Measurements from ENCODE around the gene PSAPL1. TPM values are rescaled to one million over a fixed set of nuclear protein-coding genes. Genes with fewer than 3 reads are reported as not detected.

Gene PSAPL1
- total RNA-seq, 4 donors from 2014 or later: not detected

- no peaks in the 10 kb centered on the region for H3K36me3 ChIP-seq
- H3K27me3 ChIP-seq: no peaks in the 10 kb centered on the region
- no peak overlapping the region for H3K4me3 ChIP-seq
- DNase-seq (ENCODE audit: extremely low spot score): no peak
- intact Hi-C loops (cut with DNase I): no loop called here
- no peaks in the 10 kb centered on the region for H3K9me3 ChIP-seq
- 89% methylated on average over 18 of the region's 27 CpGs for WGBS
- peaks cover 3 to 45% (median 17%) of the 10 kb centered on the region in 4 donors for H3K4me1 ChIP-seq
- TF ChIP-seq CTCF (IDR thresholded peaks at IDR 0.05) (no peak), EP300 (IDR thresholded peaks at IDR 0.05) (no peak), POLR2AphosphoS5 (IDR thresholded peaks at IDR 0.05) (no peak), POLR2A (IDR thresholded peaks at IDR 0.05; ENCODE audit: low read depth) (no peak)
- H3K27ac ChIP-seq (replicated peaks in 1 of 4): no peak overlapping the region
Observed at GRCh38 chr4:7431696-7432530, 2.8 kb downstream of the PSAPL1 start.

DNA sequence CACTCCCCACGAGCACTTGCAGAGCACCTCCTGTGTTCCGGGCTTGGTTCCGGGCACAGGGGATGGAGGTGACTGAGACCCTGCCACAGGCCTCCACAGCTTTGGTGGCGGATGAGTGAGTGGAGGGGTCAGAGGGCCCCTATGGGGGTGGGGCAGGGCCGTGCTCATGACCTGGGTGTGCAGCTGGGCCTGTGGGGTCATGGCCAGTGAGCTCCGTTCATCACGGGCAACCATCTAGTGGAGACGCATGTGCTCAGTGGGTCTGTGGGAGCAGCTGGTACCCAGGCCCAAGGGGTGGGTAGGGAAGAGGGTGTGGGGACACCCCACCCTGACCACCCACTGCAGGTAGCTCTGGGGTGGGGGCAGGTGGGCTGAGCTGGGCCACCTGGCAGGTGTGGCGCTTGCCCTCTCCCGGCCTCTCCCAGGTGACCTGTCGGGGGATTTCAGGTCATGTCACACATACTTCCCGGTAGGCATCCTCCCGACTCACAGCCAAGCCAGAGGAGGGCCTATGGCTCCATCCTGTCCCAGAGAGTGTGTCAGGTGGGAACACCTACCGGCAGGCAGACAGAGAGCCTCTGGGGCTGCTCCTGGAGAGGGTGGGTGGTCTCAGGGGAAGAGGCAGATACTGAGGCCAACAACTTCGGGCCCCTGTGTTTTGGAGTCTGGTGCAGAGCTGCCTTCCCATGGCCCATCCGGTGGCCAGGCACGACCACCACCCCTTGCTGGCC lies 3.6 kb downstream of the PSAPL1 start:
- Histone ChIP-seq H3K4me3 (no peak overlapping the region), H3K4me1 (peaks cover 3 to 46% (median 18%) of the 10 kb centered on the region in 4 donors), H3K27me3 (no peaks in the 10 kb centered on the region), H3K36me3 (no peaks in the 10 kb centered on the region), H3K9me3 (no peaks in the 10 kb centered on the region), H3K27ac (replicated peaks in 1 of 4) (no peak overlapping the region)
- DNase-seq (ENCODE audit: extremely low spot score): no peak
- WGBS: 83% methylated on average over 6 of the region's 17 CpGs
- TF ChIP-seq POLR2A (IDR thresholded peaks at IDR 0.05; ENCODE audit: low read depth) (no peak), POLR2AphosphoS5 (IDR thresholded peaks at IDR 0.05) (no peak), EP300 (IDR thresholded peaks at IDR 0.05) (no peak), CTCF (IDR thresholded peaks at IDR 0.05) (no peak)
- intact Hi-C loops (cut with DNase I): no loop called here

DNA sequence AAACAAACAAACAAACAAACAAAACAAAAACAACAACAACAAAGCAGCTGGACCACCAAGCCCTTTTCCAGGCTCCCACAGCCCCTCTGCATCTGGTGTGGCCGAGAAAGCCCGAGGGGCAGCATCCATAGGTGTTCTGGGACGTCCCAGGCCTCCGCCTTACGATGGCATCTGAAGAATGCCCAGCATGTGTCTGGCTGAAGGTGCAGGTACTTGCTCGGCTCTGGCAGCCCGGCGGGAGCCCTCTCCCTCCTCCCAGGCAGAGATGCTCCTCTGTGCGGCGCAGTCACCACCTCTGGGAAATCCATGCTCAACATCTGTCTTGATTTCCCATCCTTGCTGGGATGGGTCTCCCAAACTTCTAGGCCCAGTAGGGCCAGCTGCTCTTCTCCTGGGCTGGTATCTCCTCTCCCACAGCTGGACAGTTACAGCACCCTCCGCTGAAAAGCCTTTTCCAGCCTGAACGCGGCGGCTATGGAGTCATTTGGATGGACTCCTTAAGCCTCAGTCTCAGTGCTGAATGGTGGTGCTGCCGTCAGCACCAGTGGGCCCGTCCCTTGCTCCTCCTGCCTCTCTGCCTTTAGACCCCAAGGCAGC lies 4.3 kb downstream of the PSAPL1 start:
- TF ChIP-seq EP300 (IDR thresholded peaks at IDR 0.05): no peak
- TF ChIP-seq POLR2A (IDR thresholded peaks at IDR 0.05; ENCODE audit: low read depth): no peak
- no peak for TF ChIP-seq CTCF (IDR thresholded peaks at IDR 0.05)
- TF ChIP-seq POLR2AphosphoS5 (IDR thresholded peaks at IDR 0.05): no peak
- H3K27me3 ChIP-seq: no peaks in the 10 kb centered on the region
- no peaks in the 10 kb centered on the region for H3K9me3 ChIP-seq
- peaks cover 3 to 41% (median 18%) of the 10 kb centered on the region in 4 donors for H3K4me1 ChIP-seq
- intact Hi-C loops (cut with DNase I): no loop called here
- no peaks in the 10 kb centered on the region for H3K36me3 ChIP-seq
- 80% methylated on average over 12 of the region's 16 CpGs for WGBS
- no peak overlapping the region for H3K27ac ChIP-seq (replicated peaks in 1 of 4)
- H3K4me3 ChIP-seq: no peak overlapping the region
- no peak for DNase-seq (ENCODE audit: extremely low spot score)

DNA sequence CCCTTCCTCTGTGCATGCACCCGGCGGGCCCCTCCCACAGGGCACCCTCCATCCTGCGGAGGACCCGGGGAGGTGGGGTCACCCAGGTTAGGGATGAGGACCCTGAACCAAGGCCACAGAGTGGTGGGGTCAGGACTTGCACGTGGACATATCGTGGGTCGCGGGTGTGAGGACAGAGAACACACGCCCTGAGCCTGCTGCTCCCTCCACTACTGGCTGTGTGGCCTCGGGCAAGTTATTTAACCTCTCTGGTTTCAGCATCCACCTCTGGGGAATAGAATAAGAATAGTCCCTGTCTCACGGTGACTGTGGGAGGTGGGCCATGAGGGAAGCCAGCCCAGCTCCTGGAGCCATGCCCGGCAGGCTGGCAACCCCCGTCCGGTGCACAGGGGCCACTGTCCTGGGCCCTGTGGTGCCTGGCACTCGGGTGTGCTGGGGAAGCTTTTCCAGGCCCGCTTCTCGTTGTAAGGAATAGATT lies 5.1 kb downstream of the PSAPL1 start:
- no peak for DNase-seq (ENCODE audit: extremely low spot score)
- intact Hi-C loops (cut with DNase I): no loop called here
- Histone ChIP-seq H3K4me1 (peaks cover 2 to 33% (median 11%) of the 10 kb centered on the region in 4 donors), H3K36me3 (no peaks in the 10 kb centered on the region), H3K4me3 (no peak overlapping the region), H3K27ac (replicated peaks in 1 of 4) (no peak overlapping the region), H3K27me3 (no peaks in the 10 kb centered on the region), H3K9me3 (no peaks in the 10 kb centered on the region)
- no peak for TF ChIP-seq CTCF (IDR thresholded peaks at IDR 0.05)
- TF ChIP-seq EP300 (IDR thresholded peaks at IDR 0.05): no peak
- TF ChIP-seq POLR2A (IDR thresholded peaks at IDR 0.05; ENCODE audit: low read depth): no peak
- no peak for TF ChIP-seq POLR2AphosphoS5 (IDR thresholded peaks at IDR 0.05)
- 84% methylated on average over 11 of the region's 17 CpGs for WGBS
